GM12878 (cell line): ENCODE data around the gene AQP2. TPM values are rescaled to one million over a fixed set of nuclear protein-coding genes. Genes with fewer than 3 reads are reported as not detected.

Experiments
- ATAC-seq: fragments of 200-7000 bp; cut with Tn5 transposase; 3 replicates; pipeline ENCODE4 v1.9.1; 2020; ENCODE audit warnings: mild to moderate bottlenecking, moderate library complexity
- BruUV-seq: library from RNA; stranded (reverse); fragments of 400-500 nt; replicated peaks from 2 replicates; lab custom pipeline; 2021; lab: Mats Ljungman, UMichigan
- CTCF ChIA-PET: fragments of 300-600 bp; sonication (Branson Sonifier 250); formaldehyde crosslinking; extraction: SDS; loops from one replicate; lab custom pipeline; 2021; ENCODE audit warnings: inconsistent platforms; lab: Yijun Ruan, JAX
- POLR2A ChIA-PET: fragments of 350-600 bp; formaldehyde crosslinking; extraction: SDS; loops from one replicate; lab custom pipeline; 2021; ENCODE audit warnings: inconsistent platforms; lab: Charles Lee
- RAD21 ChIA-PET: fragments of 300-600 bp; sonication (Branson Sonifier 250); formaldehyde crosslinking; loops from one replicate; lab custom pipeline; 2023; ENCODE audit warnings: antibody characterized with exemption; ENCODE audit not compliant: unreplicated experiment; lab: Charles Lee
- SMC1A ChIA-PET: fragments of 300-600 bp; sonication (Branson Sonifier 250); formaldehyde crosslinking; loops from one replicate; lab custom pipeline; 2023; ENCODE audit not compliant: unreplicated experiment, uncharacterized antibody; lab: Charles Lee
- DNase-seq: peaks from one replicate; pipeline ENCODE4 v3.0.0-alpha.2; 2011; ENCODE audit warnings: low read depth, low spot score
- FAIRE-seq: peaks from 3 replicates; lab custom pipeline; 2011; peaks lifted over from hg19 to GRCh38; lab: Jason Lieb, UNC
- H2AFZ ChIP-seq: 2 replicates; pipeline ENCODE4 v1.6.0; 2011; ENCODE audit warnings: low read depth, low read length, control low read depth; ENCODE audit not compliant: control insufficient read depth
- H3K27ac ChIP-seq: 2 replicates; pipeline ENCODE4 v1.5.1; 2011; ENCODE audit warnings: control low read depth; ENCODE audit not compliant: control insufficient read depth, insufficient read depth
- H3K27me3 ChIP-seq, 2 experiments: replicated peaks in 1 of 2; 2 replicates each; pipeline versions ENCODE4 v1.6.0 to v1.6.1; 2011; ENCODE audit warnings: low read length in 1 of 2; ENCODE audit not compliant: control insufficient read depth in 2 of 2, insufficient read depth in 2 of 2
- H3K36me3 ChIP-seq, 2 experiments: 2 replicates each; pipeline ENCODE4 v1.5.1; 2011; ENCODE audit warnings: low read length in 1 of 2; ENCODE audit not compliant: control insufficient read depth in 2 of 2, insufficient read depth in 2 of 2
- H3K4me1 ChIP-seq: 2 replicates; pipeline ENCODE4 v1.6.1; 2011; ENCODE audit warnings: mild to moderate bottlenecking, low read length, moderate library complexity, mixed read lengths; ENCODE audit not compliant: control insufficient read depth, insufficient read depth
- H3K4me2 ChIP-seq: 2 replicates; pipeline ENCODE4 v1.6.0; 2011; ENCODE audit warnings: control low read depth; ENCODE audit not compliant: control insufficient read depth, insufficient read depth
- H3K4me3 ChIP-seq: fragments of 200-600 bp; sonication (generic); 2 replicates; pipeline ENCODE4 v1.5.1; 2016
- H3K79me2 ChIP-seq: 2 replicates; pipeline ENCODE4 v1.6.0; 2011; ENCODE audit warnings: low read length; ENCODE audit not compliant: control insufficient read depth, insufficient read depth
- H3K9ac ChIP-seq: 2 replicates; pipeline ENCODE4 v1.8.0; 2011; ENCODE audit warnings: low read length, control low read depth, mixed read lengths; ENCODE audit not compliant: control insufficient read depth, insufficient read depth
- H3K9me3 ChIP-seq: replicated peaks from 3 replicates; pipeline ENCODE4 v1.5.1; 2011; ENCODE audit warnings: mild to moderate bottlenecking, low read length; ENCODE audit not compliant: control insufficient read depth, insufficient read depth
- H4K20me1 ChIP-seq: 2 replicates; pipeline ENCODE4 v1.6.0; 2011; ENCODE audit not compliant: control insufficient read depth, insufficient read depth
- BACH1 ChIP-seq: fragments of 450-650 bp; IDR thresholded peaks from 2 replicates; pipeline ENCODE4 v1.6.1; 2017; ENCODE audit warnings: mild to moderate bottlenecking, borderline replicate concordance
- KDM1A ChIP-seq: fragments of 200-600 bp; sonication (generic); IDR thresholded peaks from 2 replicates; pipeline ENCODE4 v1.6.1; 2016; ENCODE audit warnings: borderline replicate concordance
- MXI1 ChIP-seq: fragments of 150-350 bp; IDR thresholded peaks from 2 replicates; pipeline ENCODE4 v1.6.1; 2011; ENCODE audit warnings: low read depth, mild to moderate bottlenecking, inconsistent platforms, low read length, improper control_type of control experiment
- NFYA ChIP-seq: IDR thresholded peaks from 2 replicates; pipeline ENCODE4 v1.6.1; 2011; ENCODE audit warnings: low read depth, mild to moderate bottlenecking, low read length, improper control_type of control experiment, borderline replicate concordance
- NR2C2 ChIP-seq: IDR thresholded peaks from 2 replicates; pipeline ENCODE4 v1.6.1; 2011; ENCODE audit warnings: borderline replicate concordance, low read depth; ENCODE audit not compliant: control insufficient read depth, insufficient read length
- SRF ChIP-seq, 2 experiments: IDR thresholded peaks; 2 replicates each; pipeline ENCODE4 v1.6.1; 2011; ENCODE audit warnings: low read depth in 2 of 2, low read length in 2 of 2, mild to moderate bottlenecking in 1 of 2, moderate library complexity in 1 of 2
- SUPT20H ChIP-seq: IDR thresholded peaks from 2 replicates; pipeline ENCODE4 v1.6.1; 2011; ENCODE audit warnings: low read depth, mild to moderate bottlenecking, low read length, moderate library complexity, borderline replicate concordance; ENCODE audit not compliant: control insufficient read depth
- ZZZ3 ChIP-seq: IDR thresholded peaks from 2 replicates; pipeline ENCODE4 v1.6.1; 2011; ENCODE audit warnings: low read depth; ENCODE audit not compliant: control insufficient read depth, insufficient read length
- WGBS: methylation state at CpG from one replicate; pipeline ENCODE4 v1.1.6; 2016; ENCODE audit warnings: low lambda C conversion rate; ENCODE audit not compliant: insufficient replicate concordance, insufficient coverage; ENCODE audit errors: missing lambda C conversion rate; 5-methylcytosine and 5-hydroxymethylcytosine counted together
- in situ Hi-C: fragments of 300-500 bp; cut with MboI; formaldehyde crosslinking; loops from 9 replicates; pipeline ENCODE4 v1.14.3; 2018; ENCODE audit warnings: mixed read lengths
- intact Hi-C: fragments of 100-400 bp; cut with micrococcal nuclease; formaldehyde crosslinking; loops from one replicate; pipeline ENCODE4 v1.14.2; 2022; ENCODE audit not compliant: unreplicated experiment
- polyA plus RNA-seq, 11 experiments: library from polyadenylated mRNA; depleted of rRNA in 4 of 11; unstranded in 6 of 11; stranded (reverse) in 5 of 11; fragments of >200 nt; fragmentation: Nextera tagmentation in 4 of 11; fragmentation: Illumina TruSeq in 1 of 11; extraction: Ambion mirVana in 4 of 11; extraction: Trizol in 1 of 11; gene quantifications; 1 replicate in 1 of 11; 2 replicates in 10 of 11; pipeline versions ENCODE4 v1.2.1 to v1.2.3, GENCODE V29; 2011 to 2016; ENCODE audit warnings: inconsistent platforms in 2 of 11, missing spikeins in 2 of 11, low read depth in 1 of 11
- total RNA-seq, 4 experiments: library from RNA; depleted of rRNA in 3 of 4; stranded (reverse); fragments of >200 nt in 3 of 4; fragmentation: Illumina TruSeq in 1 of 4; extraction: Trizol in 1 of 4; gene quantifications; 2 replicates each; pipeline versions ENCODE4 v1.2.1 to v1.2.3, GENCODE V29; 2013 to 2021
- TF ChIP-seq, protein P1 (sequence below): fragments of 450-650 bp; formaldehyde crosslinking; IDR thresholded peaks from 2 replicates; pipeline ENCODE4 v1.5.0; 2022; ENCODE audit warnings: mild to moderate bottlenecking, missing genetic modification characterization
- TF ChIP-seq, protein P2 (sequence below): fragments of 450-650 bp; IDR thresholded peaks from 2 replicates; pipeline ENCODE4 v1.6.1; 2018; ENCODE audit warnings: mild to moderate bottlenecking, low read depth, moderate library complexity; ENCODE audit not compliant: partially characterized antibody

Gene AQP2
- total and polyA plus RNA-seq, 10 of the 15 experiments (the other 5 are each of a cell fraction or from before 2014, with no cell fraction given) = not detected

DNA sequence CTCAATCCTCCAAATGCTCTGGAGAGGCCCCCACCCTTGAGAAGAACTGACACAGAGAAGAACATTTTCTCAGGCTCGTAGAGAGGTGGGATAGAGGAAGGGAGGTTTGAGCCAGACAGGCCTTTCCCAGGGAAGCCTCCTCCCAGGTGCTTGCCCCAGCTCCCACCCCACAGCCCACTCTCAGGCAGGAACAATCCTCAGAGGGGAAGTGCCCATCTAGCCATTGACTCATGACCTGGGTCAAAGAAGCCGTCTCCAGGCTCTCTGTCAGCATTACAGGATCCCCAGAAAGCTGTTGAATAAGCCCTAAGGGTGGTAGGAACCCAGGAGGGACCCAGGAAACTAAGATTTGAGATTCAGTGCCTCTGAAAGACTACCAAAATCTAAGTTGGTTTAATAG lies 26.0 kb downstream of the AQP2 start (continued):
- TF ChIP-seq, protein P1, sequence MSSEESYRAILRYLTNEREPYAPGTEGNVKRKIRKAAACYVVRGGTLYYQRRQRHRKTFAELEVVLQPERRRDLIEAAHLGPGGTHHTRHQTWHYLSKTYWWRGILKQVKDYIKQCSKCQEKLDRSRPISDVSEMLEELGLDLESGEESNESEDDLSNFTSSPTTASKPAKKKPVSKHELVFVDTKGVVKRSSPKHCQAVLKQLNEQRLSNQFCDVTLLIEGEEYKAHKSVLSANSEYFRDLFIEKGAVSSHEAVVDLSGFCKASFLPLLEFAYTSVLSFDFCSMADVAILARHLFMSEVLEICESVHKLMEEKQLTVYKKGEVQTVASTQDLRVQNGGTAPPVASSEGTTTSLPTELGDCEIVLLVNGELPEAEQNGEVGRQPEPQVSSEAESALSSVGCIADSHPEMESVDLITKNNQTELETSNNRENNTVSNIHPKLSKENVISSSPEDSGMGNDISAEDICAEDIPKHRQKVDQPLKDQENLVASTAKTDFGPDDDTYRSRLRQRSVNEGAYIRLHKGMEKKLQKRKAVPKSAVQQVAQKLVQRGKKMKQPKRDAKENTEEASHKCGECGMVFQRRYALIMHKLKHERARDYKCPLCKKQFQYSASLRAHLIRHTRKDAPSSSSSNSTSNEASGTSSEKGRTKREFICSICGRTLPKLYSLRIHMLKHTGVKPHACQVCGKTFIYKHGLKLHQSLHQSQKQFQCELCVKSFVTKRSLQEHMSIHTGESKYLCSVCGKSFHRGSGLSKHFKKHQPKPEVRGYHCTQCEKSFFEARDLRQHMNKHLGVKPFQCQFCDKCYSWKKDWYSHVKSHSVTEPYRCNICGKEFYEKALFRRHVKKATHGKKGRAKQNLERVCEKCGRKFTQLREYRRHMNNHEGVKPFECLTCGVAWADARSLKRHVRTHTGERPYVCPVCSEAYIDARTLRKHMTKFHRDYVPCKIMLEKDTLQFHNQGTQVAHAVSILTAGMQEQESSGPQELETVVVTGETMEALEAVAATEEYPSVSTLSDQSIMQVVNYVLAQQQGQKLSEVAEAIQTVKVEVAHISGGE (CRISPR knock-in tag) = no peak

DNA sequence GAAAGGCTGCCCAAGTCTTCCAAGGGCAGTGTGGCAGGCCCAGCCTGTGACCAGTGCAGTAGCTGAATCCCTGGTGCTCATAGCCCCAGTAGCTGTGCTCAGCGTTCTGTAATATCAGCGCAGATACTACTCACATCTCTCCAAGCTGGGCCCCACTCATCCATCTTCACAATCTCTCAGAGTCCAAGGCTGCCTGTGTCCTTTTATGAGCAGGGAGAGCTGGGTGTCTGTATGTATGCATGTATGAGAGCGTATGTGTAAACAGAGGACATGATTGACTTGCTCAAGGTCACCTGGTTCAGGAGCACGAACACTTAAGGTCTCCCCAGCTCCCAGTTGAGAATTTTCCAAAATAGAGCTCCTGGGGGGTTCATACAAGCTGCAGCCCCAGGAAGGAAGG lies 27.6 kb downstream of the AQP2 start:
- Histone ChIP-seq H3K4me3 (no peak overlapping the region), H3K27ac (no peak overlapping the region), H3K27me3 (no peaks in the 10 kb centered on the region), H3K36me3 (no peaks in the 10 kb centered on the region), H3K4me1 (no peaks in the 10 kb centered on the region), H3K4me2 (no peak overlapping the region), H3K9ac (no peak overlapping the region), H2AFZ (no peak overlapping the region), H4K20me1 (no peaks in the 10 kb centered on the region), H3K9me3 (no peaks in the 10 kb centered on the region), H3K79me2 (no peaks in the 10 kb centered on the region)
- no peak for ATAC-seq
- FAIRE-seq = no peak
- no TSS peak for BruUV-seq
- in situ Hi-C loops = no loop called here
- no peak for DNase-seq
- RAD21 ChIA-PET = no interaction called here
- no peak for TF ChIP-seq SUPT20H
- TF ChIP-seq MXI1 = no peak
- no peak for TF ChIP-seq NR2C2
- no peak for TF ChIP-seq BACH1
- TF ChIP-seq SRF (IDR thresholded peaks at IDR 0.05; ENCODE audit: low read depth in 2 of 2, low read length in 2 of 2) = no peak
- no peak for TF ChIP-seq NFYA
- TF ChIP-seq KDM1A = no peak
- TF ChIP-seq, protein P2, sequence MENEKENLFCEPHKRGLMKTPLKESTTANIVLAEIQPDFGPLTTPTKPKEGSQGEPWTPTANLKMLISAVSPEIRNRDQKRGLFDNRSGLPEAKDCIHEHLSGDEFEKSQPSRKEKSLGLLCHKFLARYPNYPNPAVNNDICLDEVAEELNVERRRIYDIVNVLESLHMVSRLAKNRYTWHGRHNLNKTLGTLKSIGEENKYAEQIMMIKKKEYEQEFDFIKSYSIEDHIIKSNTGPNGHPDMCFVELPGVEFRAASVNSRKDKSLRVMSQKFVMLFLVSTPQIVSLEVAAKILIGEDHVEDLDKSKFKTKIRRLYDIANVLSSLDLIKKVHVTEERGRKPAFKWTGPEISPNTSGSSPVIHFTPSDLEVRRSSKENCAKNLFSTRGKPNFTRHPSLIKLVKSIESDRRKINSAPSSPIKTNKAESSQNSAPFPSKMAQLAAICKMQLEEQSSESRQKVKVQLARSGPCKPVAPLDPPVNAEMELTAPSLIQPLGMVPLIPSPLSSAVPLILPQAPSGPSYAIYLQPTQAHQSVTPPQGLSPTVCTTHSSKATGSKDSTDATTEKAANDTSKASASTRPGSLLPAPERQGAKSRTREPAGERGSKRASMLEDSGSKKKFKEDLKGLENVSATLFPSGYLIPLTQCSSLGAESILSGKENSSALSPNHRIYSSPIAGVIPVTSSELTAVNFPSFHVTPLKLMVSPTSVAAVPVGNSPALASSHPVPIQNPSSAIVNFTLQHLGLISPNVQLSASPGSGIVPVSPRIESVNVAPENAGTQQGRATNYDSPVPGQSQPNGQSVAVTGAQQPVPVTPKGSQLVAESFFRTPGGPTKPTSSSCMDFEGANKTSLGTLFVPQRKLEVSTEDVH = no peak
- TF ChIP-seq ZZZ3 = no peak
- POLR2A ChIA-PET = no interaction called here
- 78% methylated on average over 4 of the region's 4 CpGs for WGBS
- SMC1A ChIA-PET = no interaction called here
- intact Hi-C loops = no loop called here
- CTCF ChIA-PET = interaction anchor here (0.6 to 7.7 kb wide), 6 partner anchors 11 to 92 kb away, joined by 3 to 68 read pairs (median 3); no protein-coding TSS in a partner anchor
